ENCODE data around the gene ANAPC13.

The ANAPC13 gene

GRCh38 chr3:134485718-134486576 is at the start of gene ANAPC13, which contains the start of gene CEP63:
Gene ANAPC13 (minus strand): TSS chr3:134485985. CDS start chr3:134482904, 3,081 bp downstream.
Gene CEP63 (plus strand): TSS chr3:134486057. CDS start chr3:134495321, 9,264 bp downstream.
- TF ChIP-seq CTCF (conservative IDR thresholded peaks at IDR 0.05; ENCODE audit: control insufficient read depth, insufficient read depth, low read depth, low read length): no peak
- DNase-seq (ENCODE audit: low read depth): peak; percentile 99
- peak within 1 kb of the TSS; percentile 76 for H3K4me3 ChIP-seq (ENCODE audit: control insufficient read depth, low read depth, low read length)

- no peak overlapping the region for H3K4me3 ChIP-seq (ENCODE audit: control insufficient read depth, low read depth, low read length)
- TF ChIP-seq CTCF (conservative IDR thresholded peaks at IDR 0.05; ENCODE audit: control insufficient read depth, insufficient read depth, low read depth, low read length): no peak
- no peak for DNase-seq (ENCODE audit: low read depth)
These were observed 49.6 kb upstream of the ANAPC13 start for GRCh38 chr3:134535186-134535970.

GRCh38 chr3:134533493-134533892 is 47.7 kb upstream of the ANAPC13 start:
- no peak for TF ChIP-seq CTCF (conservative IDR thresholded peaks at IDR 0.05; ENCODE audit: control insufficient read depth, insufficient read depth, low read depth, low read length)
- DNase-seq (ENCODE audit: low read depth): no peak
- H3K4me3 ChIP-seq (ENCODE audit: control insufficient read depth, low read depth, low read length): no peak overlapping the region

DNA sequence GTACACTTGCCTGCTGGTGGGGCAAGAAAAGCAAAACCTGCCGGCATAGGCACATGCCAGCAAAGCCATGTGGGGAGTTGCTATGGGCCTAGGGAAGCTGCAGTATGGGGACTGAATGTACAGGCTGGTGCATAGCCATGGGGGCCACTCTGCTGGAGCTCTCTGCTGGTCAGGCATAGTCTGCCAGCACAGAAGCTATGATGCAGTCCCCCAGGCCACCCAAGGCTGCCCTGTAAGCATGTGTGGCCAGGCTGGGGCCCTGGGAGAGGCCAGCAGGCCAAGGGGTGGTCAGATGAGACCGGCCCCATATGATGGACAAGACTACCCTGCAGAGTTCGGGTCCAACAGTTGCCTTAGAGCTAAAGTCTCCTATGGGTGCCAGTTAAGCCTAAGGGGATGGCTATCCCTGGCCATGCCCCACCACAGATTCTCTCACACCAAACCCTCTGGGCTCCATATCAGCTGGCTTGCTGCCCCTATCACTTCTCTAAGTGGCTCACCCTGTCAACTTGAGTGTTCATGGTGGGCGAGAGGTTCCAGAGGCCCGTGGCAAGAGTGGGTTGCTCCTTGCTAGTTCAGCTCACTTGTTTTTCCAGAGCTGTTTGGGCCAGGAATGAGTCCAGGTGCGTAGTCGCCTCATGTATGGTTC is 41.9 kb upstream of the ANAPC13 start:
- no peak overlapping the region for H3K4me3 ChIP-seq (ENCODE audit: control insufficient read depth, low read depth, low read length)
- DNase-seq (ENCODE audit: low read depth): no peak
- TF ChIP-seq CTCF (conservative IDR thresholded peaks at IDR 0.05; ENCODE audit: control insufficient read depth, insufficient read depth, low read depth, low read length): no peak

- DNase-seq (ENCODE audit: low read depth): peak; percentile 4
- peak; percentile 22 for TF ChIP-seq CTCF (conservative IDR thresholded peaks at IDR 0.05; ENCODE audit: control insufficient read depth, insufficient read depth, low read depth, low read length)
These were observed 41.3 kb upstream of the ANAPC13 start for GRCh38 chr3:134527037-134527436.

GRCh38 chr3:134526319-134526718 is 40.5 kb upstream of the ANAPC13 start:
- no peak for TF ChIP-seq CTCF (conservative IDR thresholded peaks at IDR 0.05; ENCODE audit: control insufficient read depth, insufficient read depth, low read depth, low read length)
- no peak for DNase-seq (ENCODE audit: low read depth)
- no peak overlapping the region for H3K4me3 ChIP-seq (ENCODE audit: control insufficient read depth, low read depth, low read length)

More at GRCh38 chr3:134527037-134527436, 41.3 kb upstream of the ANAPC13 start:
- no peak overlapping the region for H3K4me3 ChIP-seq (ENCODE audit: control insufficient read depth, low read depth, low read length)
